ENCODE results near the gene KIF16B. TPM values are rescaled to one million over a fixed set of nuclear protein-coding genes. Genes with fewer than 3 reads are reported as not detected.

Gene KIF16B
- total and polyA plus RNA-seq, 10 of the 15 experiments (the other 5 are each of a cell fraction or from before 2014, with no cell fraction given), result 0.21 to 5.2 (median 3.0) TPM

DNA sequence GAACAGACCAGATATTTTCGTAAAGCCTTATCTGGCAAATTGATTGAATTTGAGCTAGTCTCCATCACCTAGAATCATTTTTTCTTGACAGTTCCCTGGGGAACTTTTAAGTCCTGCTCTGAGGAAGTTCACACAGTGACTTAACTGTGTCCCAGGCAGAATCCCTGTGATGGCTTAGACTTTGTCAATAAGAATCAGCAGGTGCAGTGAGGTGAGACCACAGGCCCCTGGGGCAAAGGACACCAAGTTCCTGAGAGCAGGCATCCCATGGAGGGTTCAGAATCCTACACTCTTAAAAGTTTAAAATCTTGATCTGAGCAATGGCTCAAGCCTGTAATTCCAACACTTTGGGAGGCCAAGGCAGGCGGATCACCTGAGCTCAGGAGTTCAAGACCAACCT is 13.0 kb downstream of the KIF16B start:
- H4K20me1 ChIP-seq (ENCODE audit: control insufficient read depth, insufficient read depth), result no peaks in the 10 kb centered on the region
- H3K9me3 ChIP-seq (replicated peaks; ENCODE audit: control insufficient read depth, insufficient read depth, low read length), result no peaks in the 10 kb centered on the region
- no peaks in the 10 kb centered on the region for H3K4me1 ChIP-seq (ENCODE audit: control insufficient read depth, insufficient read depth, low read length)
- in situ Hi-C loops (cut with MboI), result no loop called here
- 63% methylated on average over 2 of the region's 2 CpGs for WGBS (ENCODE audit: insufficient coverage, insufficient replicate concordance, low lambda C conversion rate, missing lambda C conversion rate)
- SMC1A ChIA-PET (ENCODE audit: uncharacterized antibody, unreplicated experiment), result no interaction called here
- DNase-seq (ENCODE audit: low read depth, low spot score) (no peak), FAIRE-seq (no peak), ATAC-seq (no peak)
- POLR2A ChIA-PET, result no interaction called here
- intact Hi-C loops (cut with micrococcal nuclease; ENCODE audit: unreplicated experiment), result no loop called here
- H3K9ac ChIP-seq (ENCODE audit: control insufficient read depth, insufficient read depth, low read length), result no peak overlapping the region
- no peaks in the 10 kb centered on the region for H3K36me3 ChIP-seq (ENCODE audit: control insufficient read depth in 2 of 2, insufficient read depth in 2 of 2, low read length in 1 of 2)
- no peak overlapping the region for H3K4me3 ChIP-seq
- TF ChIP-seq ZNF24 (IDR thresholded peaks at IDR 0.05), result no peak
- TF ChIP-seq, protein P1, sequence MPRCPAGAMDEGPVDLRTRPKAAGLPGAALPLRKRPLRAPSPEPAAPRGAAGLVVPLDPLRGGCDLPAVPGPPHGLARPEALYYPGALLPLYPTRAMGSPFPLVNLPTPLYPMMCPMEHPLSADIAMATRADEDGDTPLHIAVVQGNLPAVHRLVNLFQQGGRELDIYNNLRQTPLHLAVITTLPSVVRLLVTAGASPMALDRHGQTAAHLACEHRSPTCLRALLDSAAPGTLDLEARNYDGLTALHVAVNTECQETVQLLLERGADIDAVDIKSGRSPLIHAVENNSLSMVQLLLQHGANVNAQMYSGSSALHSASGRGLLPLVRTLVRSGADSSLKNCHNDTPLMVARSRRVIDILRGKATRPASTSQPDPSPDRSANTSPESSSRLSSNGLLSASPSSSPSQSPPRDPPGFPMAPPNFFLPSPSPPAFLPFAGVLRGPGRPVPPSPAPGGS (IDR thresholded peaks at IDR 0.05; ENCODE audit: borderline replicate concordance, insufficient read depth, low read depth, low read length, poor library complexity, severe bottlenecking), result no peak
- no peak for TF ChIP-seq BACH1 (IDR thresholded peaks at IDR 0.05; ENCODE audit: borderline replicate concordance)
- TF ChIP-seq, protein P2, sequence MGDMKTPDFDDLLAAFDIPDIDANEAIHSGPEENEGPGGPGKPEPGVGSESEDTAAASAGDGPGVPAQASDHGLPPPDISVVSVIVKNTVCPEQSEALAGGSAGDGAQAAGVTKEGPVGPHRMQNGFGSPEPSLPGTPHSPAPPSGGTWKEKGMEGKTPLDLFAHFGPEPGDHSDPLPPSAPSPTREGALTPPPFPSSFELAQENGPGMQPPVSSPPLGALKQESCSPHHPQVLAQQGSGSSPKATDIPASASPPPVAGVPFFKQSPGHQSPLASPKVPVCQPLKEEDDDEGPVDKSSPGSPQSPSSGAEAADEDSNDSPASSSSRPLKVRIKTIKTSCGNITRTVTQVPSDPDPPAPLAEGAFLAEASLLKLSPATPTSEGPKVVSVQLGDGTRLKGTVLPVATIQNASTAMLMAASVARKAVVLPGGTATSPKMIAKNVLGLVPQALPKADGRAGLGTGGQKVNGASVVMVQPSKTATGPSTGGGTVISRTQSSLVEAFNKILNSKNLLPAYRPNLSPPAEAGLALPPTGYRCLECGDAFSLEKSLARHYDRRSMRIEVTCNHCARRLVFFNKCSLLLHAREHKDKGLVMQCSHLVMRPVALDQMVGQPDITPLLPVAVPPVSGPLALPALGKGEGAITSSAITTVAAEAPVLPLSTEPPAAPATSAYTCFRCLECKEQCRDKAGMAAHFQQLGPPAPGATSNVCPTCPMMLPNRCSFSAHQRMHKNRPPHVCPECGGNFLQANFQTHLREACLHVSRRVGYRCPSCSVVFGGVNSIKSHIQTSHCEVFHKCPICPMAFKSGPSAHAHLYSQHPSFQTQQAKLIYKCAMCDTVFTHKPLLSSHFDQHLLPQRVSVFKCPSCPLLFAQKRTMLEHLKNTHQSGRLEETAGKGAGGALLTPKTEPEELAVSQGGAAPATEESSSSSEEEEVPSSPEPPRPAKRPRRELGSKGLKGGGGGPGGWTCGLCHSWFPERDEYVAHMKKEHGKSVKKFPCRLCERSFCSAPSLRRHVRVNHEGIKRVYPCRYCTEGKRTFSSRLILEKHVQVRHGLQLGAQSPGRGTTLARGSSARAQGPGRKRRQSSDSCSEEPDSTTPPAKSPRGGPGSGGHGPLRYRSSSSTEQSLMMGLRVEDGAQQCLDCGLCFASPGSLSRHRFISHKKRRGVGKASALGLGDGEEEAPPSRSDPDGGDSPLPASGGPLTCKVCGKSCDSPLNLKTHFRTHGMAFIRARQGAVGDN (IDR thresholded peaks at IDR 0.05), result no peak
- TF ChIP-seq MEF2B (IDR thresholded peaks at IDR 0.05; ENCODE audit: partially characterized antibody, poor library complexity, severe bottlenecking), result no peak
- no peak for TF ChIP-seq ZSCAN29 (IDR thresholded peaks at IDR 0.05)
- TF ChIP-seq CHD2 (IDR thresholded peaks at IDR 0.05; ENCODE audit: borderline replicate concordance, low read depth, low read length), result no peak
- TF ChIP-seq HDAC6 (IDR thresholded peaks at IDR 0.05; ENCODE audit: unreplicated experiment), result no peak
- TF ChIP-seq JUND (IDR thresholded peaks at IDR 0.05; ENCODE audit: low read depth, low read length), result no peak
- no peak for TF ChIP-seq NR2F1 (conservative IDR thresholded peaks at IDR 0.05)
- TF ChIP-seq YBX1 (IDR thresholded peaks at IDR 0.05), result no peak
- BruUV-seq (replicated peaks), result no TSS peak
- H3K27me3 ChIP-seq (replicated peaks in 1 of 2; ENCODE audit: control insufficient read depth in 2 of 2, insufficient read depth in 2 of 2, low read length in 1 of 2), result no peaks in the 10 kb centered on the region
- H2AFZ ChIP-seq (ENCODE audit: control insufficient read depth, low read depth, low read length), result no peak overlapping the region
- RAD21 ChIA-PET (ENCODE audit: unreplicated experiment), result no interaction called here
- CTCF ChIA-PET, result no interaction called here
- no peaks in the 10 kb centered on the region for H3K79me2 ChIP-seq (ENCODE audit: control insufficient read depth, insufficient read depth, low read length)
- H3K27ac ChIP-seq (ENCODE audit: control insufficient read depth, insufficient read depth), result no peak overlapping the region
- no peak overlapping the region for H3K4me2 ChIP-seq (ENCODE audit: control insufficient read depth, insufficient read depth)

All from GM12878 (cell line).